NCI-H82 treated with DMSO at 0.1 percent for 48 hours (cell line): ENCODE measurements around the gene KDM8.
"Not testable (repeated sequence)": the region's sequence is repeated elsewhere in the genome, so short reads cannot be mapped to it uniquely, and the experiment has no call there.

Source experiments
- DNase-seq: peaks from one replicate; lab custom pipeline; 2025; ENCODE audit not compliant: unreplicated experiment; lab: John Stamatoyannopoulos, UW

Gene KDM8

DNA sequence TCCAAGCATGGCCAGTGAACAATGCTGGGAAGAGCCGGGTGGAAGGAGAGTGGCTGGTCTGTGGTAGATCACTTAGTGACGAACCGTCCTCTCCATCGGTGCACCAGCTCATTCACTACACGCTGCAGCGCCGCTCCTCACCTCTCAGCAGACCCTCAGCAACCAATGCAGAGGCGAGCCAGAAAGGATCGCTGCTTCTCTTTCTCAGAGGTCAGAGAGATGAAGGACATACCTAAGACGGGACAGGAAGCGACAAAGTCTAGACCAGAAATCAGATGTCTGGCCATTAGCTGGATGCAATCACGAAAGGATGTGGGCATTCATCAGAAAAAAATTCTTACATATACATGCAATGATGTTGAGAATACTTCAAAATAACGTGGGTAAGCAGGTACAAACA, 38.3 kb downstream of the KDM8 start:
- DNase-seq = no peak

DNA sequence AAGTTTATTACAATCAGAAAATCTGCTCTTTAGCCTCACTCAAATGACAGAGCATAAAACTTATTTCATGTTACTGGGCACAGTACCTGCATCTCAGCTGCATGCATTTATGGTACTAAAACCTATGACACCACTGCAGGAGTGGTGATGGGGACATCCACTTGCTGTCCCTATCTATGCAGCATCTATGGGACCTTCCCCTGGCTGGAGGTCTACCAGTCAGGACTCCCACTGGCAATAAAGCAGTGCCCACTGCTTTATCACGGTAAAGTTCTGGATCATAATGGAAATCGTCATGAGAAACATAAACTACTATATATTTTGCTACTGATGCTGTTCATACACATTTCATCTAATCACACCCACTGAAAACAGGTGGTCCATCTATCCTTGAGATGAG, 39.1 kb downstream of the KDM8 start:
- no peak for DNase-seq

DNA sequence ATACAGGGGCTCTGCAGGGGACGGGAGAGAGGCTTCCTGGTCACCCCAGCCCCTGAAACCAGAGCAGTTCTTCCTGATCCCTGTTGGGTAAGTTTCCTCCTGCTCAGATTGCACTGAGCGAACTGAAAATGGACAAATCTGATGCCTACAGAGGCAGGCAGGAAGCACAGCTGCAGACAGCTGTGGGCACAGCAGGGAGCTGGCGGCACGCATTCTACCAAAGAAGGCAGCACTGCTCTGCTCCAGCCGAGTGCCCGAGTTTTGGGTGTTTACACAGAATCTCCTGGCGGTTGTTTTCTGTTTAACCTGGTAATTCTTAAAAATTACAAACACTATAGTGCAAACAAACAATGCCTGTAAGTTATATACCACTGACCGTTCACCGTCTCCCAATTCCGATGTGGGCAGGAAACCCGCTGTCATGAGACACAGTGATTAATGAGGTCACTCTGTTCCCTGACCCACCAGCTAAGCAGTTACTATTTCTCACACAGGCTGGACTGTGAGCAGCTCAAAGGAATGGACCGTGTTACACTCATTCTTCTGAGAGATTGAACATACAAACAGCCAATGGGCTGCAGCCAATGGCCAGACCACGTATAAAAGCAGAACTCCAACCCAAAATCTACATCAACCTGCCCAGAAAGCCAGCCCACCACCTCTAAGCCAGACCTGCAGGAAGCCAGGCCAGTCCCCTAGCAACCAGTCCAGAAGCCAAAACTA, 39.7 kb downstream of the KDM8 start:
- no peak for DNase-seq

DNA sequence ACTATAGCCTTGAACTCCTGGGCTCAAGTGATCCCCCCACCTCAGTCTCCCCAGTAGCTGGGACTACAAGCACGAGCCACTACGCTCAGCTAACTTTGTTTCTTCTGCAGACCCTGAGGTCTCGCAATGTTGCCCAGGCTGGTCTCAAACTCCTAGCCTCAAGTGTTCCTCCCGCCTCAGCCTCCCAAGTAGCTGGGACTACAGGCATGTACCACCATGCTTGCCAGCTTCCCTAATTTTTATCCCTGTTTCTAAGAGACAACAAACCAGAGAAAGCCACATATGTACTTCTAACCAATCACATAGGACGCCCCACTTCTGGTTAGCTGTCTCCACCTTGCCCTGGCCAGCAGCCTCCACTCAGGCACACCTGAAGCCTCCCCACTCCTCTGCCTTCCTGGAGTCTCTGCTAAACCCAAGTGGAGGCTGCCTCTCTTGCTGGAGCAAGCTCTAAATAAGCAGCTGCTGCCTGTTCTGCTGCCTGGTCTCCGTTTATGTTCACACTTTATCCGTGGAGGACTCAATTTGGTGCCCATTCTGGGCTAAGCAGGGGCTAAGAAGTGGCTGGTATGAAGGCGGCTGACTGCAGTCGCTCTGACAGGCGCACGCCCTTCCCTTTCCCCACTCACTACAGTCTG, 40.5 kb downstream of the KDM8 start:
- no peak for DNase-seq

DNA sequence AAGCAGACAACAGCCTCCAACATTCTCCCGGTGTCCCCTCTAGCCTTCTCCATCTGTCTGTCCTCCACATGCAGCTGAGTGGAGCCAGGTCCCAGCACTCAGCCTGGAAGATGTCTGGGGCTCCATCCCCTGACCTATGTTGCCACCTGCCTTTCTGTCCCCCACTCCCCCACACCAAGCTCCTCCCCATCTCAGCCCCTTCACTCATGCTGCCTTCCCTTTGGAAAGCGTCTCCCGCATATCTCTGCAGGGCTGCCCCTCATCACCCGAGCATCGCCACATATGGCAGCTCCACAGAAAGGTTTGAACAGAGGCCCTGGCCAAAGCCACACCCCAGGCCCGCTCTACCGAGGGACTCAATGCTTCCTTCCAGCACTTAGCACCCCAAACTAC, 41.0 kb downstream of the KDM8 start:
- no peak for DNase-seq

DNA sequence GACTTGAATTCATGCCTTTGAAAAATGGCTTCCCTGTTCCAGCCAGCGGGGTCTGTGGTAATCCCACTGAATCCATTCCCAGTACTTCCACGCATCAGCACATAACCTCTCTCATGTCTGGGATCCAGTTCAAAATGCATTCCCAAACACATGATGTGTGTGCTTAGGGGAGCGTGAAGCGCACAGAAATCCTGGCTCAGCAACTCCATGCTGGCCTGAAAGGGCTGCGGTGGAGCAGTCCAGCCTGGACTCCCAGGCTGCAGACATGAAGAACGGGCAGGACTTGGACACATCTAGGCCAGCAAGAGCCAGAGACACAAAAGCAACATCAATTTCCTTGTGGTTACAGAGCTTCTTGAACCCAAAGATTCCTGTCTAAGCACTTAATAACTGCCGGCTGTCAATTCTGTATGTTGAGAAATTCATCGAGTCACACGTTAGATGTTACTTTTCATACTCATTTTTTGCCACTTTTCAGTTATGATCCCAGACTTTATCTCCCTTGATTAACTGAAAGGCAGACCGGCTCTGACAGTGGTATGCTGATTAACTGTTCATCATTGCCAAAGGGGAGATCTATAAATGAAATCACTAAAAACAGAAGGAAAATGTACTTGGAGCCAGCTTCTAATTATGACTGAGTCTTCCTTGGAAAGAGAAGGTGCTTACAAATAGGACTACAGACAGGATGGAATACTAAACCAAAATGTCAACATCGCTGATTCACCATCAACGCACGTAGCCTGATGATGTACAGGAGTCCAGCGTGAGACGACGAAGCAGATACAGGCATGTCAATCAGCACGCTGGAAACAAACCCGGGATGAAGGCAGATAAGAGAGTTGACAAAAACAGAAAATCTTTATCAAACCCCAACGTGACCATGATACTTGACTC, 42.2 kb downstream of the KDM8 start:
- DNase-seq = no peak

DNA sequence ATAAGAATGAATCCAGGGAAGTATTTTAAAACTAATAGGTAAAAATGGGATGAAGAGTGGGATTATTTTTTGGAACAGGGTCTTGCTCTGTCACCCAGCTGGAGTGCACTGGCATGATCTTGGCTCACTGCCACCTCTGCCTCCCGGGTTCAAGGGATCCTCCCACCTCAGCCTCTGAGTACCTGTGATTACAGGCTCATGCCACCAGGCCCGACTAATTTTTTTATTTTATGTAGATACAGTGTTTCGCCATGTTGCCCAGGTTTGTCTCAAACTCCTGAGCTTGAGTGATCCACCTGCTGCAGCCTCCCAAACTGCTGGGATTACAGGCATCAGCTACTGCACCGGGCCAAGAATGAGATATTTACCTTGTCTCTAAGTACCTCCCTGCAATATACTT, 43.1 kb downstream of the KDM8 start:
- DNase-seq = no peak

DNA sequence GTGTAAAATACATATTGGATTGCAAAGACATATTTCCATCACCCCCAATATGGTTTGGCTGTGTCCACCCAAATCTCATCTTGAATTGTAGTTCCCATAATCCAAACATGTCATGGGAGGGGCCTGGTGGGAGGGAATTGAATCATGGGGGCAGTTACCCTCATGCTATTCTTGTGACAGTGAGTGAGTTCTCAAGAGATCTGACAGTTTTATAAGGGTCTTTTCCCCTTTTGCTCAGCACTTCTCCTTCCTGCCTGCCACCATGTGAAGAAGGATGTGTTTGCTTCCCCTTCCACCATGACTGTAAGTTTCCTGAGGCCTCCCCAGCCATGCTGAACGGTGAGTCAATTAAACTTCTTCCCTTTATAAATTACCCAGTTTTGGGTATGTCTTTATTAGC, 43.8 kb downstream of the KDM8 start:
- DNase-seq = not testable (repeated sequence)

DNA sequence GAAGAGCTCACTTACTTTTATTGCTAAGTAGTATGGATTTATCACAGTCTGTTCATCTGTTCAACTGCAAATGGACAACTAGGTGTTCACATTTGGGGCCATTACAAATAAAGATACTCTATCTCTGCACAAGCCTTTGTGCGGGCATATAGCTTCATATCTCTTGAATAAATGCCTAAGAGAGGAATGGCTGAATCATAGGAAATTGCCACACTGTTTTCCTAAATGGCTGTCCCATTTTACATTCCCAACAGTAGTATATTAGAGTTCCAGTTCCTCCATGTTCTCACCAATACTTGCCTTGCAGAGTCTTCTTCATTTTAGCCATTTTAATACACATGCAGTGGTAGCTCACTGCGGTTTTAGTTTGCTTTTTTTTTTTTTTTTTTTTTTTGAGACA, 44.7 kb downstream of the KDM8 start:
- no peak for DNase-seq

DNA sequence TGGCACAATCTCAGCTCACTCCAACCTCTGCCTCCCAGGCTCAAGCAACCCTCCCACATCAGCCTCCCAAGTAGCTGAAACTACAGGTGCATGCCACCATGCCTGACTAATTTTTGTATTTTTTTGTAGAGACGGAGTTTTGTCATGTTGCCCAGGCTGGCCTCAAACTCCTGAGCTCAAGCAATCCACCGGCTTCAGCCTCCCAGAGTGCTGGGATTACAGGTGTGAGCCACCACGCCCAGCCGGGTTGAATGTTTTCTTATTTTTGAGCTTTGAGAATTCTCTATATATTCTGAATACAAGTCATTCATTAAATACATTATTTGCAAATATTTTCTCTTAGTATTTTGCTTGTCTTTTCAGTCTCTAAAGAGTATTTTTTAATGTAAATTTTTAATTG, 45.6 kb downstream of the KDM8 start:
- DNase-seq = not testable (repeated sequence)

DNA sequence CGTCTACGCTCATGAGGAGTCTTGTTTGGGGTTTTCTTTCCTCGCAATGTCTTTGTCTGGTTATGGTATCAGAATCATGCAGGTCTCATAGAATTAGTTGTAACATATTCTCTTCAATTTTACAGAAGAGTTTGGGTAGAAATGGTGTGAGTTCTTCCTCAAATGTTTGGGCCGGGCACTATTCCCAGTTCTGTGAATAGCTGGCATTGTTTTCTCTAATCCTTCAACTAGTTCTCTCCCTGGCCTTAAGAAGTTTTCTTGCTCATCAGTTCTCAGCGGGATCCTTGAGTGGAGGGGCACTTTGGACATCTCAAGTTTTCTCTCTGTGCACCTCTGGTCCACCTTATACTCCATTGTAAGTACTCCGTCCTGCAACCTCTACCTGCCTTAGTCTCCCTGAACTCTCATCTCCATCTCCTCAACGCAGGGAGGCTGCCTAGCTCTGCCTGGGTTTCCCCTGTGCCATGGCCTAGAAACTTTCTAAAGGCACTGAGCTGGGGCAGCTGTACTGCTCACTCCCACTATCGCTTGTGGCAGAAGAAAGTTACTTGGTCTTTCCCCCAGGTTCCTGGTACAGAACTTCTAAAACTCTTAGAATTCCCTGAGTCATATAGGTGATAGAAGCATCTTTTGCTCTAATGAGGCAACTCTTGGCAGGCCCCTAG, 48.3 kb downstream of the KDM8 start:
- DNase-seq = no peak

DNA sequence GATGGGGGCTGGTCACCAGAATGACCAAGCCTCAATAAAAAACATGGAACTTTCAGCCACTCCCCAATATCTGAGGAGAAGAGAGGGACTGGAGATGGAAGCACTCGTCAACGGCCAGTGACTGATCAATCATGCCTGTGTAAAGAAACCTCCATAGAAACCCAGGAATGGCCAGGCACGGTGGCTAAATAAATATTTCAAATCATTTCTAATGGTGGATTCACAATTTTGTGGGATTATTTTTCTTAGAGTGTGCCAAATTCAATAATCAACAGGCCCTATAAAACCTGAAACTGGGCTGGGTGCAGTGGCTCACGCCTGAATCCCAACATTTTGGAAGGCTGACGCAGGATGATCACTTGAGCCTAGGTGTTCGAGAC, 48.9 kb downstream of the KDM8 start:
- DNase-seq = no peak

DNA sequence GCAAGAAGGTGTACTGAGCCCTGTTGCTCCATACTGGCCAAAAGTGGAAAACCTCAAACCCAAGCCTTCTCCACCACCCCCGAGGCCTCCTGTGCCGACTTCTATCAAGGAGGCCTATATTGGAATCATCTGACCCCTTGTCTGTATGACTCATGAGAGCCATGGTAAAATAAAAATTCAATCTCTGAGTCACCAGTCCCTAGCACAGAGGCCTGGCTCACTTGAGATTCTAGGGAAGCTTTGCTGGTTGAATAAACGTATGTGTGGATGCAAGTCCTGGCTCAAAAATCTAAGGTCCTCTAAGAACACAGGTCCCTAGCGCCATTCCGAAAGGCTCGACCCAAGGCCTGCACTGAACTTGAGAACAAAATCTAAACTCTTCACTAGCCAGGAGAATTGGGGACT, 50.2 kb downstream of the KDM8 start:
- DNase-seq = no peak

DNA sequence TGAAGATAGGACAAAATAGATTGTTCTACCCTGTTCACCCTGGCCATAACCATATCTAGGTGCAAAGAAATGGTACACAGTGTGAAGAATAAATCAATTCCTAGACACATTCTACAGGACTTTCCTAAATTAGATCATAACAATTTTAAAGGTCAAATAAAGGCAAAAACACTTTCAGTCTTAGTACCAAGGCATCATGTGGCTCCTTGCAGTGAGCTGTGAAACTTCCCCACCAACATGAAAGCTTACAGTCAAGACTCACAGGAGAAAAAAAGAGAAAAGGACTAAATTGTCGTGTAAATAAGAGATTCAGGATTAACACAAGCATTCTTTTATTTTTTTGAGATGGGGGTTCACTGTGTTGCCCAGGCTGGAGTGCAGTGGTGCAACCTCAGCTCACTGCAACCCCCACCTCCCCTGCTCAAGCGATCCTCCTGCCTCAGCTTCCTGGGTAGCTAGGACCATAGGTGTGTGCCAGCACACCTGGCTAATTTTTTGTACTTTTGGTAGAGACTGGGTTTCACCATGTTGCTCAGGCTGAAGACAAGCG, 51.0 kb downstream of the KDM8 start:
- DNase-seq = no peak

DNA sequence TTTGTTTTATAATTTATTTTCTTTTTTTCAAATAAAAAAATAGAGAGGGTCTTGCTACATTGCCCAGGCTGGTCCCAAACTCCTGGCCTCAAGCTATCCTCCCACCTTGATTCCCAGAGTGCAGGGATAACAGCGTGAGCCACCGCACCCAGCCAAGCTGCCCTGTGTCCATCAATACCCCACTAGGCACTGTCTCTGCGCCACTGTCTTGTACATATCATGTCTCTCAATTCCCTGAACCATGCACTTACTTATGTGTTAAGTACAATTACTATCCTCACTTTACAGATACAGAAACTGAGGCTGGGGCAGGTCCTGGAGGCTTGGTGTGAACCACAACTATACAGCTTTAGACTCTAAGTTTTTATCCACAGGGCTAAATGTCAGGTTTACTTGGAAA, 53.5 kb downstream of the KDM8 start:
- no peak for DNase-seq

DNA sequence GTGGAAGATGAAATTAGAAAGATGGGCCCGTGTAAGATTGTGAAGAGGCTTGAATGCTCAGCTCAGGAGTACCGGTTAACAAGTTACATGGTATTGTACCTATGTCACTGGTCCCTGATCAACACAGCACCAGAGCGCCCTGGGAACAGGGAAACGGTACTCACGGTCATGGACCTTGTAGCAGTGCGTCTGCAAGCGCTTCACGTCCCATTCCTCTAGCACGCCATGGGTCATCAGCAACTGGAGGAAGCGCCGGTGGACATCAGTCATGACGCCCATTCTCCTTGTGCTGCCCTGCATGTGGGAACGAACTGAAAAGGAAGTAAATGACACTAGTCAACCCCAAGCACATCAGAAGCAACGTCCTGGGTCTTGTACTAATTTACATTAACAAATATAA, 53.9 kb downstream of the KDM8 start:
- no peak for DNase-seq

DNA sequence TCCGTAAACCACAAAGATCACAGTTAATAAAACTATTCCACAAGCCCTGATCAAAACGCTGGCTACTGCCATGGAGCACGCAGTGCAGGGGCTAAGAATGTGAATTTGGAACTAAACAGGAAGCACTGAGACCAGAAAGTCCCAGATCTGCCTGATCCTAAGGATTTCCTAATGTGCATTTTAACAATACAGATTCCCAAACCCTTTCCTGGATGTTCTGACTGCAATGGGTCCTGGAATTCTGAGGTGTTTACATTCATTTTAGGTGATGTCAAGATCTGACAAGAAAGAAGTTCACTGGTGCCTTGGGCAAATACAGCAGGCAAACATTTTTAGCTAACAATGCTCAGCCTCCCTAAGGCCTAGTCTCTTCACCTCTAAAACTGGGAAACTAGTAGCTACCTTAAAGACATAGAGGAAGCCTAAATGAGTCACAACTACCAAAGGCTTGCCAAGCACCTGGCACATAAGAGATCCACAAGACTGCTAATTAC, 55.0 kb downstream of the KDM8 start:
- DNase-seq = no peak

DNA sequence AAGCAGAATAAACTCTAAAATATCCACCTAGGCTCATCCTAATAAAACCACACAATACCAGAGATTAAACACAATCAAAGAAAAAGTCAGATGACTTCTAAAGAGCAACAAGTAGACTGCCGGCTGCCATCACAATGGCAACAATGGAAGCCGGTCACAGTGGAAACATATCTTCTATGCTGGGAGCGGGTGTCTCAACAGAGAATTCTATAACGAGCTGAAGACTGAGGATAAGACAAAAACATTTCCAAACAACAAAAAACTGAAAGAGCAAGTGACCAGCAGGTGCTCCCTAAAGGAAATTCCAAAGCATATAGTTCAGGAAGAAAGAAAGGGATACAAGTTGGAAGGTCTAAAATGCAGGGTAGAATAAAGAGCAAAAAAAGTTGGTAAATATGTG, 56.4 kb downstream of the KDM8 start:
- no peak for DNase-seq

DNA sequence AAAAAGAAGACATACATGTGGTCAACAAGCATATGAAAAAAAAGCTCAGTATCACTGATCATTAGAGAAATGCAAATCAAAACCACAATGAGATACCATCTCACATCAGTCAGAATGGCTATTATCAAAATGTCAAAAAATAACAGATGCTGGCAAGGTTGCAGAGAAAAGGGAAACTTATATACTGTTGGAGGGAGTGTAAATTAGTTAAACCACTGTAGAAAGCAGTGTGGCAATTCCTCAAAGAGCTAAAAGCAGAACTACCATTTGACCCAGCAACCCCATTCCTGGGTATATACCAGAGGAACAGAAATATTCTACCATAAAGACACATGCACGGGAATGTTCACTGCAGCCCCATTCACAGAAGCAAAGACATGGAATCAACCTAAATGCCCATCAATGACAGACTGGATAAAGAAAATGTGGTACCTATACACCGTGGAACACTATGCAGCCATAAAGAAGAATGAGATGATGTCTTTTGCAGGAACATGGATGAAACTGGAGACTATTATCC, 59.6 kb downstream of the KDM8 start:
- DNase-seq = not testable (repeated sequence)

DNA sequence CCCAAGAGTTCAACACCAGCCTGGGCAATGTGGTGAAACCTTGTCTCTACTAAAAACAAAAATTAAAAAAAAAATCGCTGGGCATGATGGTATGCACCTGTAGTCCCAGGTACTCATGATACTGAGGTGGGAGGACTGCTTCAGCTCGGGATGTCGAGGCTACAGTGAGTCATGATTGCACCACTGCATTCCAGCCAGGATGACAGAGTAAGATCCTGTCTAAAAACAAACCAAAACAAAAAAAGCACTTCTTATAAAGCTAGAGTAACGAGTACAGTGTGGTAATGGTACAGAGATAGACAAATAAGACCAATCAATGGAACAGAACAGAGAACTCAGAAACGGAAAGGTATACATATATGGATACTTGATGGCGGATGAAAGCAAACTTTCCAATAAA, 60.8 kb downstream of the KDM8 start:
- no peak for DNase-seq

DNA sequence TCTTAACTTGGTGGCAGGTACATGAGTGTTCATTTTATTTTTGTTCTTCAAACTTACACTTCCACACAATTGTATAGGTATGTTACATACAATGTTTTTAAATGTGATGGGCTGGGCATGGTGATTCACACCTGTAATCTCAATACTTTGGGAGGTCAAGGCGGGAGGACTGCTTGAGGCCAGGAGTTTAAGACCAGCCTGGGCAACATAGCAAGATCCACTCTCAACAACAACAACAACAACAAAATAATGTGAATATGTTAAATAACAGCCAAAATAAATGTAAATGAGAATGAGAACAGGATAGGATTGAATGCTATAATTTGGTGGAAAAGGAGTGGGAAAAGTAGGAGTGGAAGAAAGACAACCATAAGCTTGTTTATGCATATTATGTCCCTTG, 62.7 kb downstream of the KDM8 start:
- no peak for DNase-seq
